ENCODE data around the gene CPNE5. TPM values are rescaled to one million over a fixed set of nuclear protein-coding genes. Genes with fewer than 3 reads are reported as not detected.
A peak's percentile ranks its signal among the peaks of the same experiment; 100 is the strongest.

Gene CPNE5
- total and polyA plus RNA-seq, 9 of the 15 experiments (the other 6 are each of a cell fraction or from before 2014, with no cell fraction given): 0.14 to 1.0 (median 0.46) TPM; not detected in 2

GRCh38 chr6:36825452-36825851, 13.8 kb downstream of the CPNE5 start (continued):
- TF ChIP-seq ZNF174 (CRISPR knock-in tag; IDR thresholded peaks at IDR 0.05): no peak
- peak in 1 of 2 experiments; percentile 79; a peak in 2 of 4 replicates for TF ChIP-seq ZNF318 (IDR thresholded peaks at IDR 0.05; ENCODE audit: borderline replicate concordance in 1 of 2, low read depth in 1 of 2)
- TF ChIP-seq EHMT2 (IDR thresholded peaks at IDR 0.05): no peak
- no peak for TF ChIP-seq BACH1 (tag; IDR thresholded peaks at IDR 0.05)
- no peak for TF ChIP-seq MXI1 (IDR thresholded peaks at IDR 0.05; ENCODE audit: low read depth, low read length)
- TF ChIP-seq ZNF699 (CRISPR knock-in tag; IDR thresholded peaks at IDR 0.05; ENCODE audit: insufficient replicate concordance): no peak
- TF ChIP-seq MAFF (IDR thresholded peaks at IDR 0.05; ENCODE audit: low read length): no peak
- TF ChIP-seq NFXL1 (CRISPR knock-in tag; IDR thresholded peaks at IDR 0.05): no peak
- TF ChIP-seq ASH1L (IDR thresholded peaks at IDR 0.05; ENCODE audit: borderline replicate concordance, low read depth, partially characterized antibody): no peak
- TF ChIP-seq TCF15 (CRISPR knock-in tag; IDR thresholded peaks at IDR 0.05): no peak
- TF ChIP-seq ZBTB8A (IDR thresholded peaks at IDR 0.05; ENCODE audit: partially characterized antibody): no peak
- no peak for TF ChIP-seq NCOA1 (IDR thresholded peaks at IDR 0.05; ENCODE audit: low read depth)
- peak; percentile 25; the same call in 1 of the 2 replicates for TF ChIP-seq NR2C2 (CRISPR knock-in tag; IDR thresholded peaks at IDR 0.05)
- TF ChIP-seq NR2C2 (tag; IDR thresholded peaks at IDR 0.05): no peak
- no peak for TF ChIP-seq EZH2 (IDR thresholded peaks at IDR 0.05; ENCODE audit: borderline replicate concordance, low read depth, low read length)
- peak; percentile 17; the same call in 1 of the 2 replicates for TF ChIP-seq ZEB2 (IDR thresholded peaks at IDR 0.05)
- no peak for TF ChIP-seq ADNP (tag; IDR thresholded peaks at IDR 0.05)
- TF ChIP-seq SREBF2 (CRISPR knock-in tag; IDR thresholded peaks at IDR 0.05): no peak
- peak; percentile 89 for TF ChIP-seq FOXJ2 (tag; IDR thresholded peaks at IDR 0.05)
- no peak for TF ChIP-seq JUNB (CRISPR knock-in tag; conservative IDR thresholded peaks at IDR 0.05)
- no peak for TF ChIP-seq NFIX (CRISPR knock-in tag; IDR thresholded peaks at IDR 0.05; ENCODE audit: low read depth)
